IPS-15b (cell line): ENCODE data around the gene DLGAP5.

Experiments
- H3K27me3 ChIP-seq: one replicate; pipeline ENCODE4 v1.6.1; 2013; ENCODE audit warnings: low read length; ENCODE audit not compliant: control insufficient read depth, insufficient read depth
- H3K36me3 ChIP-seq: one replicate; pipeline ENCODE4 v1.6.1; 2013; ENCODE audit warnings: low read length; ENCODE audit not compliant: control insufficient read depth, insufficient read depth
- H3K4me1 ChIP-seq: one replicate; pipeline ENCODE4 v1.6.1; 2013; ENCODE audit warnings: mild to moderate bottlenecking, low read length; ENCODE audit not compliant: control insufficient read depth, insufficient read depth
- H3K4me3 ChIP-seq: one replicate; pipeline ENCODE4 v1.5.1; 2013; ENCODE audit warnings: low read depth, low read length
- H3K9ac ChIP-seq: one replicate; pipeline ENCODE4 v1.6.1; 2013; ENCODE audit warnings: low read depth, mild to moderate bottlenecking, low read length
- H3K9me3 ChIP-seq: one replicate; pipeline ENCODE4 v1.6.1; 2013; ENCODE audit warnings: mild to moderate bottlenecking, low read length; ENCODE audit not compliant: control insufficient read depth, insufficient read depth

Gene DLGAP5

GRCh38 chr14:55170526-55170925, 20.9 kb downstream of the DLGAP5 start:
- Histone ChIP-seq H3K4me1 (no peaks in the 10 kb centered on the region), H3K9ac (no peak overlapping the region), H3K36me3 (peaks cover 9% of the 10 kb centered on the region), H3K27me3 (no peaks in the 10 kb centered on the region), H3K9me3 (no peaks in the 10 kb centered on the region), H3K4me3 (no peak overlapping the region)

DNA sequence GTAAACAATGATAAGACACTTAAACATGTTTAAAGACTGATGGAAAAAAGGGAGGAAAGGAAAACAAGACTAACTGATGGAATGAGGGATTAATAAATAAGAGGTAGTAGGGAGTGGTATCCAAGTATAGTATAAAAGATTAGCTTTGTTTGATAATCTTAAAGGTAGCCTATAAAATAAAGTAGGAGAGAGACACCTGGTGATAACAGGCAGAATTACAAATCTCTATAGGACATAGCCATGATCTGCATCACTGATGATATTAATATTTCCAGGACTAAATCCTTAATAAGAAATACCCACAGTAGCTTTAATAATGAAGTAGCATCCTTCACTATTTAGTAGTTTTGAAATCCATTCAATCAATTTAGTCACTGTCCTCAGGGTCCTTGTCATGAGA, 30.4 kb downstream of the DLGAP5 start:
- Histone ChIP-seq H3K4me3 (no peak overlapping the region), H3K27me3 (no peaks in the 10 kb centered on the region), H3K36me3 (peaks cover 7% of the 10 kb centered on the region), H3K9ac (no peak overlapping the region), H3K9me3 (no peaks in the 10 kb centered on the region), H3K4me1 (no peaks in the 10 kb centered on the region)

GRCh38 chr14:55158412-55158811, 33.0 kb downstream of the DLGAP5 start:
- Histone ChIP-seq H3K9ac (no peak overlapping the region), H3K36me3 (peaks cover 11% of the 10 kb centered on the region), H3K27me3 (no peaks in the 10 kb centered on the region), H3K9me3 (no peaks in the 10 kb centered on the region), H3K4me3 (no peak overlapping the region), H3K4me1 (no peaks in the 10 kb centered on the region)

DNA sequence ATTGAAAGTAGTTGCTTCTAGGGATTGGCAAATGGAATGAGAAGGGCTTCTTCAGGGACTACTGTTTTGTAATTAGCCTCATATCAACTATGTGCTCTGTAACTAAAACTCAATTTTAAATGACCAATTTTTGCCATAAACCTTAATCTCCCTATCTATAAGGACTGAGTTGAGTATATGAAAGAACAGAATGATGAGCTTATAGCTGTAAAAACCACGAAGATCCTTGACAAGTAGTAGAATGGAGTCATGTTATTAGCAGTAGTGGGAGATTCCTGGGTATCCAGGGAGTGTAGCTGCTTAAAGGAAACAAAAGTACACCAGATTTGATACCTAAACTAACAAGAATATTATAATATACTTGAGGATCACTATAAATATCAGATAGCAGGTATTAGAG, 34.3 kb downstream of the DLGAP5 start:
- Histone ChIP-seq H3K36me3 (peaks cover 17% of the 10 kb centered on the region), H3K9ac (no peak overlapping the region), H3K27me3 (no peaks in the 10 kb centered on the region), H3K4me1 (no peaks in the 10 kb centered on the region), H3K4me3 (no peak overlapping the region), H3K9me3 (no peaks in the 10 kb centered on the region)

DNA sequence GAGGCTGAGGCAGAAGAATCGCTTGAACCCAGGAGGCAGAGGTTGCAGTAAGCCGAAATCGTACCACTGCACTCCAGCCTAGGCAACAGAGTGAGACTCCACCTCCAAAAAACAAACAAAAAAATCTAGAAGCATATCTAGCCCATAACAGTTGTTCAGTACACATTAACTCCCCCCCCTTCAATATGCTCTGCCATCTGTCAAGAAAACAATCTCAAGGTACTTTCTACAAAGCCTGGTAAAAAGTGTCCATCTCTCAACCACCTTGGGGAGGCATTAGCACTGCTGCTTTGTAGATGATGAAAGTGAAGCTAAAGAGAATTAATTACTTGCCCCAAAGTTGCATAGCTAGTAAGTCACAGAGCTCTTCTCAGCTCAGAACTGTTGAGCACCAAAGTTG, 37.4 kb downstream of the DLGAP5 start:
- Histone ChIP-seq H3K9me3 (no peaks in the 10 kb centered on the region), H3K27me3 (no peaks in the 10 kb centered on the region)

GRCh38 chr14:55152052-55152753, 39.2 kb downstream of the DLGAP5 start:
- no peak overlapping the region for H3K9ac ChIP-seq
- no peaks in the 10 kb centered on the region for H3K4me1 ChIP-seq
- peaks cover 16% of the 10 kb centered on the region for H3K36me3 ChIP-seq
- no peak overlapping the region for H3K4me3 ChIP-seq
- H3K27me3 ChIP-seq: no peaks in the 10 kb centered on the region
- no peaks in the 10 kb centered on the region for H3K9me3 ChIP-seq

More for the DNA sequence above, 37.4 kb downstream of the DLGAP5 start:
- peaks cover 13% of the 10 kb centered on the region for H3K36me3 ChIP-seq
- no peak overlapping the region for H3K4me3 ChIP-seq
- no peaks in the 10 kb centered on the region for H3K4me1 ChIP-seq
- no peak overlapping the region for H3K9ac ChIP-seq

GRCh38 chr14:55151601-55152000, 39.8 kb downstream of the DLGAP5 start:
- Histone ChIP-seq H3K27me3 (no peaks in the 10 kb centered on the region), H3K9ac (no peak overlapping the region), H3K4me1 (no peaks in the 10 kb centered on the region), H3K9me3 (no peaks in the 10 kb centered on the region), H3K4me3 (no peak overlapping the region), H3K36me3 (peaks cover 19% of the 10 kb centered on the region)

- Histone ChIP-seq H3K36me3 (peaks cover 12% of the 10 kb centered on the region), H3K9ac (no peak overlapping the region)
Observed at GRCh38 chr14:55146425-55146824, 45.0 kb downstream of the DLGAP5 start.

DNA sequence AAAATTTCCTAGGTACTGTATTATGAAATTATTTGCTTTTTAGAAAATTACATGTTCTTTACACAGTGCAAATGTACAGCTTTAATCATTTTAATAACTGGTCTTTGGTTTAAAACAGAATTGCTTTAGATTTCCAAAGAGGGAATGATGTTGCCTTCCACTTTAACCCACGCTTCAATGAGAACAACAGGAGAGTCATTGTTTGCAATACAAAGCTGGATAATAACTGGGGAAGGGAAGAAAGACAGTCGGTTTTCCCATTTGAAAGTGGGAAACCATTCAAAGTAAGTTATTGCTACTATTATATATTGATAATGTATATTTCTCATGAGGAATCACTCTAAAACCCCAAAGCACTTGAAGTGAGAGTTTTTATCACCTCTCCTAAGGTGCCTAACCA, 48.9 kb downstream of the DLGAP5 start:
- Histone ChIP-seq H3K9me3 (no peaks in the 10 kb centered on the region), H3K9ac (no peak overlapping the region), H3K4me3 (no peak overlapping the region), H3K27me3 (no peaks in the 10 kb centered on the region), H3K4me1 (no peaks in the 10 kb centered on the region), H3K36me3 (peaks cover 9% of the 10 kb centered on the region)

More at GRCh38 chr14:55146425-55146824, 45.0 kb downstream of the DLGAP5 start:
- Histone ChIP-seq H3K9me3 (no peaks in the 10 kb centered on the region), H3K4me1 (no peaks in the 10 kb centered on the region), H3K4me3 (no peak overlapping the region), H3K27me3 (no peaks in the 10 kb centered on the region)

- Histone ChIP-seq H3K27me3 (no peaks in the 10 kb centered on the region), H3K4me3 (no peak overlapping the region), H3K9me3 (no peaks in the 10 kb centered on the region), H3K4me1 (no peaks in the 10 kb centered on the region), H3K9ac (no peak overlapping the region), H3K36me3 (peaks cover 8% of the 10 kb centered on the region)
Observed at GRCh38 chr14:55141825-55142224, 49.6 kb downstream of the DLGAP5 start.

GRCh38 chr14:55139696-55140509, 51.5 kb downstream of the DLGAP5 start:
- H3K9ac ChIP-seq: no peak overlapping the region
- H3K9me3 ChIP-seq: no peaks in the 10 kb centered on the region
- no peaks in the 10 kb centered on the region for H3K36me3 ChIP-seq
- H3K27me3 ChIP-seq: no peaks in the 10 kb centered on the region
- no peak overlapping the region for H3K4me3 ChIP-seq
- no peaks in the 10 kb centered on the region for H3K4me1 ChIP-seq

DNA sequence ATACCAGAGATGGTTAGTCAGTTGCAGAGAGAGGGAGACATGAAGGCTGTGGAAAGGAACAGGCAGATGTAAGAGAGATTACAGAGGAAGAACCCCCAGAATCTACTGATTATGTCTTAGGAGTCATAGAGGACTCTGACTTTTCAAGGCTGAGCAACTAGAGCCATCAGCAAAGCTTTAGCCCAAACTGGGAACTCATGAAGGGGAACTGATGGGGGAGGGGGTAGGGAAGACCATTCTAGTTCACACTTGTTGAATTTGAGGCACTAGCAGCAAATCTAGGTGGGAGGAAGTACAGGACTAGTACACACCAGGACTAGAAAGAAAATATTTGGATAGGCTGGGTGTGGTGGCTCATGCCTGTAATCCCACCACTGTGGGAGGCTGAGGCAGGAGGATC, 52.2 kb downstream of the DLGAP5 start:
- Histone ChIP-seq H3K27me3 (no peaks in the 10 kb centered on the region), H3K9ac (no peak overlapping the region), H3K4me3 (no peak overlapping the region), H3K4me1 (no peaks in the 10 kb centered on the region), H3K9me3 (no peaks in the 10 kb centered on the region), H3K36me3 (no peaks in the 10 kb centered on the region)
